Tibial nerve (tissue), 4 donors: ENCODE data around the gene DESI2. TPM values are rescaled to one million over a fixed set of nuclear protein-coding genes. Genes with fewer than 3 reads are reported as not detected.

Experiments used
- DNase-seq, 2 donors: peaks; one replicate each; pipeline ENCODE4 v3.0.0-alpha.2; 2019; ENCODE audit warnings: low spot score in 2 of 2
- H3K27ac ChIP-seq, 4 donors: fragments of 200-600 bp; sonication (generic) in 3 of 4; one replicate each; pipeline ENCODE4 v1.5.1; 2017 to 2019; ENCODE audit warnings: mild to moderate bottlenecking in 1 of 4
- H3K27me3 ChIP-seq, 2 donors: fragments of 200-600 bp; sonication (generic) in 1 of 2; one replicate each; pipeline versions ENCODE4 v1.5.1 to v1.6.0; 2017 to 2019
- H3K36me3 ChIP-seq, 3 donors: fragments of 200-600 bp; sonication (generic); one replicate each; pipeline ENCODE4 v1.5.1; 2018 to 2019
- H3K4me1 ChIP-seq, 4 donors: fragments of 200-600 bp; sonication (generic) in 3 of 4; one replicate each; pipeline ENCODE4 v1.5.1; 2017 to 2019
- H3K4me3 ChIP-seq, 4 donors: fragments of 200-600 bp; sonication (generic) in 3 of 4; one replicate each; pipeline ENCODE4 v1.5.1; 2017 to 2019; ENCODE audit warnings: mild to moderate bottlenecking in 1 of 4, moderate library complexity in 1 of 4
- H3K9me3 ChIP-seq, 4 donors: fragments of 200-600 bp; sonication (generic) in 3 of 4; one replicate each; pipeline ENCODE4 v1.5.1; 2017 to 2019
- EP300 ChIP-seq, 2 donors: sonication (generic); formaldehyde crosslinking; IDR thresholded peaks; one replicate each; pipeline ENCODE4 v1.6.1; 2017; ENCODE audit warnings: antibody characterized with exemption in 2 of 2, mild to moderate bottlenecking in 1 of 2
- POLR2A ChIP-seq, 2 donors: fragments of 450-650 bp; IDR thresholded peaks; one replicate each; pipeline ENCODE4 v1.6.1; 2017; ENCODE audit warnings: antibody characterized with exemption in 2 of 2, mild to moderate bottlenecking in 2 of 2, moderate library complexity in 2 of 2
- WGBS, 2 donors: methylation state at CpG; one replicate each; pipeline ENCODE4 v1.1.5; 2018; 5-methylcytosine and 5-hydroxymethylcytosine counted together
- total RNA-seq, 4 donors: library from RNA; depleted of rRNA; stranded (reverse); fragments of >200 nt; gene quantifications; one replicate each; pipeline ENCODE4 v1.1.0, GENCODE V29; 2016
- TF ChIP-seq, protein P1 (sequence below), 5 experiments: fragments of 200-600 bp in 3 of 5; fragments of 450-650 bp in 2 of 5; sonication (generic) in 3 of 5; IDR thresholded peaks; one replicate each; pipeline ENCODE4 v1.5.1; 2016 to 2019; ENCODE audit warnings: antibody characterized with exemption in 5 of 5, mild to moderate bottlenecking in 3 of 5, moderate library complexity in 2 of 5

The DESI2 gene
- total RNA-seq, result 10 to 100 TPM; 18.8 to 25.5 (median 23.1) TPM

DNA sequence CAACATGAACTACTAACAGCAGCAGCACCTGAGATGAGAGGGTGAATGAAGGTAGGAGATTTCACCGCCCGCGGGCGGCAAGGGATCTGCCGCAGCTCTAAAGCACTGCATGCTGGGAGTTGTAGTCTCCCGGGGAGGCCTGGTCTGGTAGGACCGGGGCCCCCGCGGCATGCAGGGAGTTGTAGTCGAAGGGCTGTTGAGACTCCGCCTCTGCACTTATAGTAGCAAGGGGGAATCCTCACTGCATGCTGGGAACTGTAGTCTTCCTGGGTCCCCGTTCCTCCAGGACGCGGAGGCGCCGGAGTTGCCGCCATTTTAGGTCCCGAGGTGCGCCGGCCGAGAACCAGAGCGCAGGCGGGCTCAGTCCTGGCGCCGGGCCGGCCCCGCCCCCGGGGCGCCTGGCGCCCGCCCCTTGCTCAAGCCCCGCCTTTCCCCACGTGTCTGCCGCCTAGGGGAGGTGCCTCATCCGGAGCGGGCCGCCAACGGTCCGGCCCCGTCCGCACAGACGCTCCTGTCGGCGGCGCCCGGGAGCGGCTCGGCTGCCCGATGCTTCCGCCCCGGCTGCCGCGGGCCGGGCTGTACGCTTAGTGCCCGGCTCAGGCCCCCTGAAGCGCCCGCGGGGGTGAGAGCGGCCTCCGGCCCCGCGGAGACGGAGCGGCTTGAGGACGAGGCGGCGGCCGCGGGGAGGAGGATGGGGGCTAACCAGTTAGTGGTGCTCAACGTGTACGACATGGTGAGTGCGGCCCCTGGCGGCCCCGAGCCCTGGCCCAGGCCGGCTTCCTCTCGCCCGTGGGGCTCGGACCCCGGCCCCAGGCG, at the start of gene DESI2:
Gene DESI2 (plus strand): TSS at position 504 of the 816 bp plus-strand sequence. CDS start 188 bp downstream, at position 692.
- Histone ChIP-seq H3K9me3 (no peaks in the 10 kb centered on the region), H3K27me3 (no peaks in the 10 kb centered on the region), H3K4me1 (peaks cover 0 to 39% (median 15%) of the 10 kb centered on the region in 4 donors), H3K36me3 (peaks cover 0 to 8% (median 0%) of the 10 kb centered on the region in 3 donors), H3K4me3 (peak within 1 kb of the TSS; percentile 75 to 98 (median 94)), H3K27ac (peak within 1 kb of the TSS; percentile 93 to 97 (median 96))
- peak; percentile 96 to 98 for DNase-seq
- WGBS, 2 donors, result 0% methylated on average over 11 to 41 of the region's 81 CpGs
- TF ChIP-seq, protein P1, sequence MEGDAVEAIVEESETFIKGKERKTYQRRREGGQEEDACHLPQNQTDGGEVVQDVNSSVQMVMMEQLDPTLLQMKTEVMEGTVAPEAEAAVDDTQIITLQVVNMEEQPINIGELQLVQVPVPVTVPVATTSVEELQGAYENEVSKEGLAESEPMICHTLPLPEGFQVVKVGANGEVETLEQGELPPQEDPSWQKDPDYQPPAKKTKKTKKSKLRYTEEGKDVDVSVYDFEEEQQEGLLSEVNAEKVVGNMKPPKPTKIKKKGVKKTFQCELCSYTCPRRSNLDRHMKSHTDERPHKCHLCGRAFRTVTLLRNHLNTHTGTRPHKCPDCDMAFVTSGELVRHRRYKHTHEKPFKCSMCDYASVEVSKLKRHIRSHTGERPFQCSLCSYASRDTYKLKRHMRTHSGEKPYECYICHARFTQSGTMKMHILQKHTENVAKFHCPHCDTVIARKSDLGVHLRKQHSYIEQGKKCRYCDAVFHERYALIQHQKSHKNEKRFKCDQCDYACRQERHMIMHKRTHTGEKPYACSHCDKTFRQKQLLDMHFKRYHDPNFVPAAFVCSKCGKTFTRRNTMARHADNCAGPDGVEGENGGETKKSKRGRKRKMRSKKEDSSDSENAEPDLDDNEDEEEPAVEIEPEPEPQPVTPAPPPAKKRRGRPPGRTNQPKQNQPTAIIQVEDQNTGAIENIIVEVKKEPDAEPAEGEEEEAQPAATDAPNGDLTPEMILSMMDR (IDR thresholded peaks at IDR 0.05), result peak; percentile 46 to 90 (median 62)
- peak; percentile 96 to 98 for TF ChIP-seq POLR2A (IDR thresholded peaks at IDR 0.05)
- TF ChIP-seq EP300 (IDR thresholded peaks at IDR 0.05), result peak; percentile 36 to 76

DNA sequence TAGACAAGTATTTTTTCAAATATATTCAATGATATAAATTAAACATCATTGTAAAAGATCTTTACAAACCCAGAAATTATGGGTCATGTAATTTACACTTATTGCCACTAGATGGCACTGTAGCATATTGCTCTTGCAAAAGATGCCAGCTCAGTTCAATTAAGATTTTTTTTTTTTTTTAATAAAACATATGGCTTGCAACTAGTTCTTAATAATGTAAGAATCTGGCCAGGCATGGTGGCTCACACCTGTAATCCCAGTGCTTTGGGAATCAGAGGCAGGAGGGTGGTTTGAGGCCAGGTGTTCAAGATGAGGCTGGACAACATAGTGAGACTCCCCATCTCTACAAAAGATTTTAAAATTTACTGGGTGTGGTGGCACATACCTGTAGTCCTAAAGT, 49.4 kb upstream of the DESI2 start:
- Histone ChIP-seq H3K4me1 (no peaks in the 10 kb centered on the region), H3K4me3 (no peak overlapping the region), H3K27me3 (no peaks in the 10 kb centered on the region), H3K36me3 (no peaks in the 10 kb centered on the region), H3K9me3 (no peaks in the 10 kb centered on the region), H3K27ac (no peak overlapping the region)
- no peak for DNase-seq
- no peak for TF ChIP-seq POLR2A (IDR thresholded peaks at IDR 0.05)
- TF ChIP-seq, protein P1 (IDR thresholded peaks at IDR 0.05), result peak; percentile 68 to 88 (median 77)

DNA sequence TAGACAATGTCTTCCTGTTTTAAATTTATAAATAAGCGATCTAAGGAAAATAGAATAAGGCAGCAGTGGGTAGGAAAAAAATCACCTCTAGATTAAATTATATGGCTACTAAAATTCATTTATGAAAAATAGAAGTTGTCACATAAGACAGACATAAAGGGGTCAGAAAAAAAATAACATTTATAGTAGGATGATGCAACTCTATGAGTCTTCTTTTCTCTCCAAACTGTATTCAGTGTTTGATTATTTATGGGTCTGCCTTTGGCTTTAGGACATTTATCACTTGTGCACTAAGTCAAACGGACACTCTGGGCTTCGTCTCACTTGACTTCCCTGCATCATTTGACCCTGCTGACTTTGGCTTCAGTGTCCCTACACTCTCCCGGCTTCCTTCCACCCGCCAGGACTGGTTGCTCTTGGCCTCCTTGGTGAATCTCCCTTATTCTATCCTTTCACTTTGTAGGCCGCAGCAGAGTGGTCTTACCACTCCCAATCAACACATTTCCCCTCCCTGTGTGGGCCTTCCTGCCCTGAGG, 47.0 kb upstream of the DESI2 start:
- Histone ChIP-seq H3K4me3 (no peak overlapping the region), H3K4me1 (no peaks in the 10 kb centered on the region), H3K36me3 (no peaks in the 10 kb centered on the region), H3K27me3 (no peaks in the 10 kb centered on the region), H3K9me3 (no peaks in the 10 kb centered on the region), H3K27ac (no peak overlapping the region)
- no peak for DNase-seq
- 75 to 82% methylated on average over 6 of the region's 6 CpGs for WGBS, 2 donors
- TF ChIP-seq, protein P1 (IDR thresholded peaks at IDR 0.05), result no peak
- TF ChIP-seq POLR2A (IDR thresholded peaks at IDR 0.05), result no peak
- TF ChIP-seq EP300 (IDR thresholded peaks at IDR 0.05), result no peak

DNA sequence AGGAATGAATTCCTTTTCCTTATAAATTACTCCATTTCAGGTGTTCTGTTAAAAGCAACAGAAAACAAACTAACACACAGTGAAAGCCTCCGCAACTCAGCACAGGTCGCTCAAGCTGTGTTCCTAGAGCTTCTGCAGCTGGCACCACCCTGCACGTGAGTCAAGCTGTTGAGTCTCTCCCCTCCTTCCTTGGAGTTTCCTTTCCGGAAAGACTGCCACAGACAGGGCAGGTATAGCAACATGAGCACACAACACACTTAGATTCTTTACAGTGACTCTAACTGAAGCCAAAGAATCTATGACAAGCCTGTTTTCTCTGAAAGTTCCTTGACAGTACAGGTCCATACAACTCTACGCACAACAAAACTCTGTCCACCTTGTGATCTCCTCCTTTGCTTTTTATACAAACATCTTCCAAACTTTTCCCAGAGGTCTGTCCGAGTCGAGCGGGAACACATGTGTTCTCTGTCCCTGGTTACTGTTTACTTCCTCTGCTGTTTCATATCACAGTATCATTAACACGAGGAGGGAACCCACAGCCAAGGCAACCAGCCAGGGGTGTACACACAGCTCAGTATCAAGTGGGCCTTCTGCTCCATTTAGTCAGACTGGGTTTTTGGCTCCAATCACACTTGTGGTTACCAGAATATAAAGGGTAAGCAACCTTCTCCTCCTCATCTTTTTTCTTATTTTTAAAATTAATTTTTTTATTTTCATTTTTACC, 38.7 kb upstream of the DESI2 start:
- no peak overlapping the region for H3K4me3 ChIP-seq
- TF ChIP-seq POLR2A (IDR thresholded peaks at IDR 0.05) (no peak), EP300 (IDR thresholded peaks at IDR 0.05) (no peak)
- TF ChIP-seq, protein P1 (IDR thresholded peaks at IDR 0.05), result no peak
- no peaks in the 10 kb centered on the region for H3K27me3 ChIP-seq
- H3K4me1 ChIP-seq, result no peaks in the 10 kb centered on the region
- peaks cover 0 to 4% (median 0%) of the 10 kb centered on the region in 3 donors for H3K36me3 ChIP-seq
- WGBS, 2 donors, result 73 to 75% methylated on average over 9 of the region's 9 CpGs
- H3K9me3 ChIP-seq, result peaks cover 0 to 7% (median 0%) of the 10 kb centered on the region in 4 donors
- DNase-seq, result no peak
- H3K27ac ChIP-seq, result no peak overlapping the region
